HG02970 (cell line): ENCODE measurements around the gene GLUD1.
"Not testable (repeated sequence)": the region's sequence is repeated elsewhere in the genome, so short reads cannot be mapped to it uniquely, and the experiment has no call there.

ENCODE experiments used
- ATAC-seq: cut with Tn5 transposase; IDR thresholded peaks from one replicate; pipeline ENCODE4 v1.9.1; 2021; ENCODE audit warnings: mild to moderate bottlenecking, moderate library complexity, moderate number of reproducible peaks; ENCODE audit not compliant: unreplicated experiment, low FRiP score

Gene GLUD1

DNA sequence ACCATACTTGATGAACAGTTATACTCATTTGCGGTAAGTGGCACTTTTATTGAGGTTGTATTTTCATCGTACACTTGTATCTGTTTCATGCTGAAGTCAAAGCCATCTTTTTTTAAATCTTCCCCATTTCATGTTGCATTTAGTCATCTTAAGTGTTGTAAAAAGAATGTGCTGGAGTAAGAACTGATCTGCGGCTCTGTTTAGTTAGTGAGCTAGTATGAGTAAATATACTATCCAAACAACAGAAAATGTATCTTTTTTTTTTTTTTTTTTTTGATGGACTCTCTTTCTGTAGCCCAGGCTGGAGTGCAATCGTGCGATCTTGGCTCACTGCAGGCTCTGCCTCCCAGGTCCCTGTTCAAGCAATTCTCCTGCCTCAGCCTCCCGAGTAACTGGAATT is 87.0 kb downstream of the GLUD1 start:
- not testable (repeated sequence) for ATAC-seq

DNA sequence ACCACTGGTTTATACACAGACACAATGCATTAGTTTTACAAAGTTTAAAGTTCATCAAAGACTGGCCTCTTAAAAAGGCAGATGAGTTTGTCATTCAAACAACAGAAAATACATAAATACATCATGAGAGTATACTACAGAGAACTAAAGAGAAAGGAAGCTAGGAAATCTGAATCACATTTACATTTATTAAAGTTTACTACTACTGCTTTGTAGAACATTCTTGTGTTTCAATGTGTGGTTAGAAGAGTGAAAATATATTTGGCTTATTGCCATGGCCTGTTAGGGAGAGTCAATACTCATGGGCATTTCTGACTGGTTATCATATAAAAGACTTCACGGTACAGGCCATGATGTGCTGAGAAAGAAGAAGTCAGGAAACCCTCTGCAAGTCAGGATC is 87.5 kb downstream of the GLUD1 start:
- not testable (repeated sequence) for ATAC-seq

DNA sequence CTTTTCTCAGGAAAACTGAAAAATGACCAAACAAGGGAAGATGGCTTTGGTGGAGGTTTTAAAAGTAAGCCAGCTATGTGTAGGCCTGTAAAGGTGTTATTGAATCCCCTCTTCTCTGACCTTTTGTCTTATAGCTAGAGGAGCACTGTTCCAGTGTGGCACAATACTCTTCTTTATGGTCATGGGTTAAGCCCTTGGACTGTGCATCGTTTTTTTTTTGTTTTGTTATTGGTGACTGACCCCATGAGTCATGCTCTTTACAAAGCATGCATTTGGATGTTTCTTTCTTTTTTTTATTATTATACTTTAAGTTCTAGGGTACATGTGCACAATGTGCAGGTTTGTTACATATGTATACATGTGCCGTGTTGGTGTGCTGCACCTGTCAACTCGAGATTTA is 94.2 kb downstream of the GLUD1 start:
- ATAC-seq = no peak
